GM13977 (cell line): ENCODE measurements around the gene CRB1.

ENCODE experiments used
- DNase-seq: peaks from one replicate; pipeline ENCODE4 v3.0.0; 2012; ENCODE audit warnings: low spot score
- in situ Hi-C: fragments of 300-500 bp; cut with MboI; formaldehyde crosslinking; loops from one replicate; pipeline ENCODE4 v1.12.0; 2022; ENCODE audit warnings: low sequenced_read_pairs, low pct_unique_long_range_greater_than_20kb, mixed read lengths, inconsistent platforms; ENCODE audit not compliant: unreplicated experiment
- TF ChIP-seq, protein P1 (sequence below): IDR thresholded peaks from 2 replicates; pipeline ENCODE4 v1.5.1; 2012; ENCODE audit warnings: mild to moderate bottlenecking, control low read depth; ENCODE audit not compliant: insufficient read depth; ENCODE audit errors: extremely low read depth, missing control alignments

Gene CRB1

DNA sequence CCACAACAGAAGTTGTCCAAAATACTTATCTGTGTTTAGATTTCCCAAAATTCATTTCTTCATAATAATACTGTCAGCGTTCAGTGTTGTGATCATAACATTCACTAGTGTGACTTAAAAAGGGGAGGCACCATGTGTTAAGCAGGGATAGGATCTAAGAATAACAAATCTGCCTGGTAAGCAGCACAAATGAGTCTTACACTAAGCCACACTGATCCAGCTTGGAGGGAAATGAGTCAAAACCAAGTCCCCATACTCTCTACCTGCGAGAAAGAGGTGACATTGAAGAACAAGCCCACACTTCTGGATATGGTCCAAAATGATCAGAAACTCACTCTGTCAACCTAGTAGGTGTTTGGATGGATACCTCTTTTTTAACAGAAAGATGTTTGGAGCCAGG, 145.5 kb downstream of the CRB1 start:
- in situ Hi-C loops: no loop called here
- no peak for DNase-seq
- TF ChIP-seq, protein P1, sequence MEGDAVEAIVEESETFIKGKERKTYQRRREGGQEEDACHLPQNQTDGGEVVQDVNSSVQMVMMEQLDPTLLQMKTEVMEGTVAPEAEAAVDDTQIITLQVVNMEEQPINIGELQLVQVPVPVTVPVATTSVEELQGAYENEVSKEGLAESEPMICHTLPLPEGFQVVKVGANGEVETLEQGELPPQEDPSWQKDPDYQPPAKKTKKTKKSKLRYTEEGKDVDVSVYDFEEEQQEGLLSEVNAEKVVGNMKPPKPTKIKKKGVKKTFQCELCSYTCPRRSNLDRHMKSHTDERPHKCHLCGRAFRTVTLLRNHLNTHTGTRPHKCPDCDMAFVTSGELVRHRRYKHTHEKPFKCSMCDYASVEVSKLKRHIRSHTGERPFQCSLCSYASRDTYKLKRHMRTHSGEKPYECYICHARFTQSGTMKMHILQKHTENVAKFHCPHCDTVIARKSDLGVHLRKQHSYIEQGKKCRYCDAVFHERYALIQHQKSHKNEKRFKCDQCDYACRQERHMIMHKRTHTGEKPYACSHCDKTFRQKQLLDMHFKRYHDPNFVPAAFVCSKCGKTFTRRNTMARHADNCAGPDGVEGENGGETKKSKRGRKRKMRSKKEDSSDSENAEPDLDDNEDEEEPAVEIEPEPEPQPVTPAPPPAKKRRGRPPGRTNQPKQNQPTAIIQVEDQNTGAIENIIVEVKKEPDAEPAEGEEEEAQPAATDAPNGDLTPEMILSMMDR: no peak

- DNase-seq: no peak
- TF ChIP-seq, protein P1: no peak
- in situ Hi-C loops: no loop called here
Measured at GRCh38 chr1:197415221-197415620, 147.2 kb downstream of the CRB1 start.

- no peak for DNase-seq
Measured at GRCh38 chr1:197418693-197419092, 150.6 kb downstream of the CRB1 start.

GRCh38 chr1:197422993-197423392, 154.9 kb downstream of the CRB1 start:
- no peak for DNase-seq
- in situ Hi-C loops: no loop called here
- TF ChIP-seq, protein P1: no peak

More at GRCh38 chr1:197418693-197419092, 150.6 kb downstream of the CRB1 start:
- TF ChIP-seq, protein P1: no peak
- in situ Hi-C loops: no loop called here

DNA sequence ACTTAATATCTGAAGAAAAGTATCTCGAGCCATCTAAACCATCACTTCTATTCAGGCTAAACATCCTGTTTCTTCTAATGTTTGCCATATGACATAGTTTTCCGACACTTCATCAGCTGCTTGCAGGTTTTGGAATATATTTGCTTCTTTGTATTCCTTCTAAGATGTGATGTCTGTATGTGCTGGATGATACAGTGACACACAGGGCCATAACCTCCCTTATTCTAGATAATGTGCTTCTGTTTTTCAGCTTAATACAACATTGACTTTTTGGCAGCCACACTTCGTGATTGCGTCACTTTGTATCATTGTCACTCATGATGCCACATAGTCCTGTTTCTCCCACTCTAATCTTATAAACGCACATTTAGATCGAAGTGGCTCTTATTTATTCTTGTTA, 156.3 kb downstream of the CRB1 start:
- TF ChIP-seq, protein P1: no peak
- DNase-seq: no peak
- in situ Hi-C loops: no loop called here

DNA sequence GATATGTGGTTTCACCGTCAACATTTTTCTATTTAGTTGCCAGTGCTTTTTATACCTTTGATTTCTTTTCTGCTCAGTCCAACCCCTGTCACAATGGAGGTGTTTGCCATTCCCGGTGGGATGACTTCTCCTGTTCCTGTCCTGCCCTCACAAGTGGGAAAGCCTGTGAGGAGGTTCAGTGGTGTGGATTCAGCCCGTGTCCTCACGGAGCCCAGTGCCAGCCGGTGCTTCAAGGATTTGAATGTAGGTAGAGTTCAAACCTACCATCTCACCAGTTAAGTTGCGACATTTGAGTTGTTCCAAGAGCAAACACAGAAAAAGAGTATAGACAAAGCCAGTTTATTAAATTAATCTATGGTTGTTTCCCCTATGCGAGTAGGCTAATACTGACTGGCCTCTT, 161.3 kb downstream of the CRB1 start:
- DNase-seq: no peak
- in situ Hi-C loops: no loop called here
- TF ChIP-seq, protein P1: no peak

- in situ Hi-C loops: no loop called here
- TF ChIP-seq, protein P1: no peak
- no peak for DNase-seq
Measured at GRCh38 chr1:197435224-197435623, 167.2 kb downstream of the CRB1 start.
